ENCODE data around the gene SYT11. TPM values are rescaled to one million over a fixed set of nuclear protein-coding genes. Genes with fewer than 3 reads are reported as not detected.

The SYT11 gene
- total and polyA plus RNA-seq, 10 of the 15 experiments (the other 5 are each of a cell fraction or from before 2014, with no cell fraction given), result 7.7 to 21.2 (median 13.5) TPM

- Histone ChIP-seq H3K27ac (ENCODE audit: control insufficient read depth, insufficient read depth) (no peak overlapping the region), H3K4me1 (ENCODE audit: control insufficient read depth, insufficient read depth, low read length) (no peaks in the 10 kb centered on the region), H3K27me3 (replicated peaks in 1 of 2; ENCODE audit: control insufficient read depth in 2 of 2, insufficient read depth in 2 of 2, low read length in 1 of 2) (no peaks in the 10 kb centered on the region), H3K4me3 (no peak overlapping the region), H3K9ac (ENCODE audit: control insufficient read depth, insufficient read depth, low read length) (no peak overlapping the region), H3K4me2 (ENCODE audit: control insufficient read depth, insufficient read depth) (no peak overlapping the region), H2AFZ (ENCODE audit: control insufficient read depth, low read depth, low read length) (no peak overlapping the region), H3K9me3 (replicated peaks; ENCODE audit: control insufficient read depth, insufficient read depth, low read length) (no peaks in the 10 kb centered on the region), H3K36me3 (ENCODE audit: control insufficient read depth in 2 of 2, insufficient read depth in 2 of 2, low read length in 1 of 2) (no peaks in the 10 kb centered on the region; a peak in 1 of 4 replicates), H4K20me1 (ENCODE audit: control insufficient read depth, insufficient read depth) (no peaks in the 10 kb centered on the region), H3K79me2 (ENCODE audit: control insufficient read depth, insufficient read depth, low read length) (no peaks in the 10 kb centered on the region)
- POLR2A ChIA-PET, result no interaction called here
- no peak for TF ChIP-seq ZNF687 (IDR thresholded peaks at IDR 0.05)
- TF ChIP-seq USF2 (IDR thresholded peaks at IDR 0.05; ENCODE audit: borderline replicate concordance, low read depth, low read length), result no peak
- TF ChIP-seq PAX5 (IDR thresholded peaks at IDR 0.05; ENCODE audit: borderline replicate concordance, low read depth, low read length), result no peak
- TF ChIP-seq TAF1 (IDR thresholded peaks at IDR 0.05; ENCODE audit: borderline replicate concordance, low read depth, low read length), result no peak
- TF ChIP-seq CHD4 (IDR thresholded peaks at IDR 0.05), result no peak
- TF ChIP-seq BACH1 (IDR thresholded peaks at IDR 0.05; ENCODE audit: borderline replicate concordance), result no peak
- BruUV-seq (replicated peaks), result no TSS peak
- SMC1A ChIA-PET (ENCODE audit: uncharacterized antibody, unreplicated experiment), result no interaction called here
- 100% methylated on average over 5 of the region's 5 CpGs for WGBS (ENCODE audit: insufficient coverage, insufficient replicate concordance, low lambda C conversion rate, missing lambda C conversion rate)
- DNase-seq (ENCODE audit: low read depth, low spot score), result no peak
- RAD21 ChIA-PET (ENCODE audit: unreplicated experiment), result no interaction called here
- CTCF ChIA-PET, result no interaction called here
- intact Hi-C loops (cut with micrococcal nuclease; ENCODE audit: unreplicated experiment), result no loop called here
- no peak for FAIRE-seq
- no peak for ATAC-seq
- in situ Hi-C loops (cut with MboI), result no loop called here
These were observed 29.1 kb downstream of the SYT11 start for GRCh38 chr1:155888481-155888880.

All from GM12878 (cell line).